H1 (cell line): ENCODE data around the gene CACNA2D3. TPM values are rescaled to one million over a fixed set of nuclear protein-coding genes. Genes with fewer than 3 reads are reported as not detected.

ENCODE experiments used
- BCL11A ChIP-seq, 2 experiments: IDR thresholded peaks; one replicate each; pipeline ENCODE4 v1.6.1; 2011; ENCODE audit warnings: low read depth in 2 of 2, low read length in 2 of 2, mild to moderate bottlenecking in 2 of 2
- CBX8 ChIP-seq: fragments of 300-800, 300-1000 bp; sonication (generic); IDR thresholded peaks from 2 replicates; pipeline ENCODE4 v1.7.1; 2016; ENCODE audit warnings: low read depth, low read length, borderline replicate concordance
- CHD7 ChIP-seq: fragments of 300-600 bp; sonication (generic); IDR thresholded peaks from 2 replicates; pipeline ENCODE4 v1.7.1; 2012; ENCODE audit warnings: low read length, moderate library complexity, mild to moderate bottlenecking, inconsistent platforms; ENCODE audit not compliant: insufficient replicate concordance
- KDM4A ChIP-seq: IDR thresholded peaks from one replicate; pipeline ENCODE4 v1.7.1; 2012; ENCODE audit warnings: low read depth, mild to moderate bottlenecking, moderate library complexity, low read length, inconsistent platforms; ENCODE audit not compliant: severe bottlenecking
- RNF2 ChIP-seq: fragments of 200-900, 300-1000 bp; sonication (generic); IDR thresholded peaks from 2 replicates; pipeline ENCODE4 v1.7.1; 2016; ENCODE audit warnings: borderline replicate concordance, low read depth, mild to moderate bottlenecking, antibody characterized with exemption, low read length; ENCODE audit not compliant: poor library complexity, severe bottlenecking; ENCODE audit errors: missing control alignments
- SAP30 ChIP-seq: fragments of 300-600 bp; sonication (generic); IDR thresholded peaks from 2 replicates; pipeline ENCODE4 v1.7.1; 2012; ENCODE audit warnings: low read length, moderate library complexity, mild to moderate bottlenecking, inconsistent platforms; ENCODE audit not compliant: insufficient read depth, insufficient replicate concordance
- polyA plus RNA-seq, 7 experiments: library from polyadenylated mRNA; depleted of rRNA in 3 of 7; stranded (reverse) in 5 of 7; unstranded in 2 of 7; fragments of >200 nt in 5 of 7; fragments of 200-250 nt in 2 of 7; gene quantifications; 1 replicate in 5 of 7; 2 replicates in 1 of 7; 4 replicates in 1 of 7; pipeline versions ENCODE4 v1.2.1 to v1.2.3, GENCODE V29; 2011 to 2013; ENCODE audit warnings: missing spikeins in 2 of 7, mixed read lengths in 2 of 7
- total RNA-seq: library from RNA; stranded (reverse); fragmentation: NEBNext Ultra II Directional; extraction: Animal tissue kit (Norgen Biotek cat#: 25700); gene quantifications from 2 replicates; pipeline ENCODE4 v1.2.1, GENCODE V29; 2021

The CACNA2D3 gene
- total and polyA plus RNA-seq, 2 of the 8 experiments (the other 6 are each of a cell fraction or from before 2014, with no cell fraction given), result 1.5 to 1.8 TPM

DNA sequence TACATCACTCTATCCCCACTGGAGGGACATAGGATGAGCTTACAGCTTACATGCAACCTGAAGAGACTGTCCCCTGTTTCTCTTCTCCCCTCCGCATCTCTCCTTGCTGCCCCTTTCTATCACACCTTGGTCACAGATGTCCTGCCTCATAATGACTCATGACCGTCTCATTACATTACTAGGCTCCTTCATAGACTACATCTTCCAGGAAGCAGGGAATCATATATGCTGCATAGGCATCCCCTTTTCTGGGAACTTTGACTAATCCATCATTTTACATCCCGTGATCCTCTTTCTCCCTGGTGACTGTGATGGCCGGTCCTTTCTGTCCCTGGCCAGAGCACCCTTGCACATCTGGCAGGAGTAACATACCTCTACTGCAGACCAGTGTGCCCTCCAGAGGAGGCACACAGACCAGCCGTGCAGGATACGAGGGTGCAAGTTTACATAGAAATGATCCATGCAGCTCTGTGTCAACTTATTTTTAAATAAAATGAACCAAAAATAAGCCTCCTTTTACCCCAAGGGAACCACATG lies 188.9 kb downstream of the CACNA2D3 start (continued):
- TF ChIP-seq CHD7 (no peak), BCL11A (IDR thresholded peaks at IDR 0.05; ENCODE audit: low read depth in 2 of 2, low read length in 2 of 2) (no peak), KDM4A (no peak), CBX8 (no peak), RNF2 (no peak), SAP30 (no peak)
